GM12892 (cell line): ENCODE measurements around the gene ABCA6.

Experiments used
- POLR2A ChIP-seq: IDR thresholded peaks from 2 replicates; pipeline ENCODE4 v1.6.1; 2011; ENCODE audit warnings: low read depth, low read length, control low read depth
- POLR2AphosphoS5 ChIP-seq: IDR thresholded peaks from 2 replicates; pipeline ENCODE4 v1.6.1; 2011; ENCODE audit warnings: low read depth, low read length, control low read depth

DNA sequence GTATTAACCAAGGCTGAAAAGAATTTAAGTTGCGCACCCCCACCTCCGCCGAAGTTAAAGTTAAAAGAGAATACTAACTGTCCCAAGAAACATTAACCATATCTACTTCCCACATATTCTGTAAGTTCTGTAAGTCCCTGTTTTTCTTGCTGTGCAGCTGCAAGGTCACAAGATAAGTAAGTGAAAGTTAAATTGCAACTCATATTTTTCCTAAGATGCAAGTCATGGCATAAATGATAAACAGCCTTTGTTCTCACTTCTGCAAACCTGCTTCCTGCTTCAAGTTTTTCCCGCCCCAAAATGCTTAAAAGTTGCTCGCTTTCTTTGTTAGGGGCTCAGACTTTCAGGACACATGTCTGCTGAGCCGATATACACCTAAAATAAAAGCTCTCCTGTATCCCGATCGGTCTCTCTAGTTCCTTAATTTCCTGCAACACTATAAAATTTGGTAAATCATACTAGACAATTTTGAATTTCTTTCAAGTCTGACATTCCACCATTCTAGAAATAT is 48.4 kb downstream of the ABCA6 start:
- TF ChIP-seq POLR2A = no peak
- TF ChIP-seq POLR2AphosphoS5 = no peak
